Subcutaneous preadipocyte (primary cell): Measurements from ENCODE around the gene SNAPC2. TPM values are rescaled to one million over a fixed set of nuclear protein-coding genes. Genes with fewer than 3 reads are reported as not detected.

Source experiments
- total RNA-seq: library from RNA; depleted of rRNA; stranded (reverse); fragments of >200 nt; gene quantifications from 2 replicates; pipeline ENCODE4 v1.2.3, GENCODE V29; 2012

Gene SNAPC2, protein sequence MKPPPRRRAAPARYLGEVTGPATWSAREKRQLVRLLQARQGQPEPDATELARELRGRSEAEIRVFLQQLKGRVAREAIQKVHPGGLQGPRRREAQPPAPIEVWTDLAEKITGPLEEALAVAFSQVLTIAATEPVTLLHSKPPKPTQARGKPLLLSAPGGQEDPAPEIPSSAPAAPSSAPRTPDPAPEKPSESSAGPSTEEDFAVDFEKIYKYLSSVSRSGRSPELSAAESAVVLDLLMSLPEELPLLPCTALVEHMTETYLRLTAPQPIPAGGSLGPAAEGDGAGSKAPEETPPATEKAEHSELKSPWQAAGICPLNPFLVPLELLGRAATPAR
- 27.4 and 31.6 TPM in 2 replicates for total RNA-seq

DNA sequence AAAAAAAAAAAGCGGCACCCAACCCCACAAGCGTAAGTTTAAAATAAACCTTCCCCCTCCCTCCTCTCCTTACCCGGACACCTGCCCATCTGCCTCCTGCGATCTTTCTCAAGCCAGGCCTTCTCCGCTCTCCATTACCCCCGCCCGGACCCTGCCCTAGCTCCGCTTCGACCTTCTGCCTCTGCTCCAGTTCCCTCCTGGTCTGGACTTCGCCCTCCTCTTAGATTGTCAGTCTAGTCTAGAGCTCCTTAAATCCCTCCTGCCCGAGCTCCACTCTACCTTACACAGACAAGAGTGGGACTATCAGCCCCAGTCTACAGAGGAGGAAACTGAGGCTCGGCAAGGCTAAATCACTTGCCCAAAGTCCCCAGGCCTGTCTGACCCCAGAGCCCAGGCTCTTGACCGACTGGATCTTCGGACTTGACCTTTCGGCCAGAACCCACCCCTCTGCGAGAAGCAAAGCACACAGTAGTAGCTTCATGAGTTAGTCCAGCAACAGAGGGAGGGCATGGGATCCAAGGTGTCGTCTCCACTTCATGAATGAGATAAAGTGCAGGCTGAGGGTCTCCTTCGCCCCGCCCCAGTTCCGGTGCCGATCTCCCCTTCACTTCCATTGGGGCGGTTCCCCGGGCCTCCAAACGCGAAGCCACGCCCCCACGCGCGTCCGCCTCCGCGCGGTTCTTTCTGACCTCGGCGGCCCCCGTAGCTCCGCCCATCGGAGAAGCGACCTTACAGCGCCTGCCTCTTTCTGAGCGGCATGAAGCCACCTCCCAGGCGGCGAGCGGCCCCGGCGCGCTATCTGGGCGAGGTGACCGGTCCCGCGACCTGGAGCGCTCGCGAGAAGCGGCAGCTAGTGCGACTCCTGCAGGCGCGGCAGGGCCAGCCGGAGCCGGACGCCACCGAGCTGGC lies at the start of gene SNAPC2:
Gene SNAPC2 (plus strand): TSS at position 729 of the 909 bp plus-strand sequence. CDS start 29 bp downstream, at position 758.

GRCh38 chr19:7874076-7874896 lies 45.9 kb upstream of the SNAPC2 start, which contains the start of gene PRR36:
TSS of gene PRR36 (minus strand) at chr19:7874390. CDS start at chr19:7873689, 701 bp downstream.

GRCh38 chr19:7888145-7888825 lies 31.9 kb upstream of the SNAPC2 start, which contains the start of gene LRRC8E:
TSS of gene LRRC8E (plus strand) at chr19:7888510. CDS start at chr19:7895604, 7,094 bp downstream.

DNA sequence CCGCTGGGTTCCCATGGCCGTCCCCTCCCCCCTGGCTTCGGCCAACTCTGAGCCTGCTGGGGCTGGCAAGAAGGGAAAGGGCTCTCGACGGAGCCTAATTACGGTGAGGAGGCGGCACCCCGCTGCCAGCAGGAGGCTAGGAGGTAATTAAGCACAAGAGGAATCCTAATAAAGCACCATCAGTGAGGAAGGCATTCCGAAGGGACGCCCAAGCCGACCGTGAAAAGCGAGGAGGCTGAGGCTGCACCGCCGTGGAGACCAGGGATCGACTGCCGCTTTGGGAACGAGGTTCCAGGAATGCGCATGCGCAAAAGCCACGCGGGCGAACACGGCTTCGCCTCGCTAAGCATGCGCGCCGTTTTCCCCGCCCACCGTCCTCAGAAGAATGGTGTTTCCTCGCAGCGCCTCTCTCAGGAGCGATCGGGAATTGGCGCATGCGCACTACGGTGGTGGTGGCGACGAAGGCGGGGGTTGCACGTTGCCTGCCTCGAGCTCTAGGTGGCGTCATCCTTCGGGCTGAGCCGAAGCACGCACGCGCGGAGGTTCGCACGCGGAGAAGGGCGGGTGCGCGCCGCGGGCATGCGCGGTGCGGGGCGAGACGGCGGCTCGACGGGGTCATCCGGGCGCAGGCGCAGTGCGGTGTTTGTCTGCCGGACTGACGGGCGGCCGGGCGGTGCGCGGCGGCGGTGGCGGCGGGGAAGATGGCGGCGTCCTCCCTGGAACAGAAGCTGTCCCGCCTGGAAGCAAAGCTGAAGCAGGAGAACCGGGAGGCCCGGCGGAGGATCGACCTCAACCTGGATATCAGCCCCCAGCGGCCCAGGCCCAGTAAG lies 16.7 kb upstream of the SNAPC2 start, which contains the start of gene MAP2K7:
Gene MAP2K7 (plus strand): TSS at position 634 of the 830 bp plus-strand sequence. CDS start 68 bp downstream, at position 702.

DNA sequence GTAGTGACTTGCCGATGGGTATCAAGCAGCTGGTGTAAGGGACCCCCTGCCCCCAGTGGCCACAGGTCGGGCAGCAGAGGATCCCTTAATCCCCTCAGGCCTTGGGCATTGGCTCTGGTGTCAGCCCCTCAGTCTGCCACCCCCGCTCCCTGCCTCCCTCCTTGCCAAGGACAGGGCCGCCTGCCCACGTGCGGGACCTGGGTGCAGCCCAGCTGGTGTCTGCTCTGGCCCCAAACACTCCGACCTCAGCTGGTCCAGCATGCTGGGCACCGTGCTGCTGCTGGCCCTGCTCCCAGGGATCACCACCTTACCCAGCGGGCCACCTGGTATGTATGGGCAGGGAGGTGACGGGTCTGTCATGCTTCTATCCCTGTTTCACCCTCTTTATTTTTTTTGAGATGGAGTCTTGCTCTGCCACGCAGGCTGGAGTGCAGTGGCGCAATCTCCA lies 5.5 kb upstream of the SNAPC2 start, which contains the start of gene TGFBR3L:
Gene TGFBR3L (plus strand): TSS at position 233 of the 448 bp plus-strand sequence.

DNA sequence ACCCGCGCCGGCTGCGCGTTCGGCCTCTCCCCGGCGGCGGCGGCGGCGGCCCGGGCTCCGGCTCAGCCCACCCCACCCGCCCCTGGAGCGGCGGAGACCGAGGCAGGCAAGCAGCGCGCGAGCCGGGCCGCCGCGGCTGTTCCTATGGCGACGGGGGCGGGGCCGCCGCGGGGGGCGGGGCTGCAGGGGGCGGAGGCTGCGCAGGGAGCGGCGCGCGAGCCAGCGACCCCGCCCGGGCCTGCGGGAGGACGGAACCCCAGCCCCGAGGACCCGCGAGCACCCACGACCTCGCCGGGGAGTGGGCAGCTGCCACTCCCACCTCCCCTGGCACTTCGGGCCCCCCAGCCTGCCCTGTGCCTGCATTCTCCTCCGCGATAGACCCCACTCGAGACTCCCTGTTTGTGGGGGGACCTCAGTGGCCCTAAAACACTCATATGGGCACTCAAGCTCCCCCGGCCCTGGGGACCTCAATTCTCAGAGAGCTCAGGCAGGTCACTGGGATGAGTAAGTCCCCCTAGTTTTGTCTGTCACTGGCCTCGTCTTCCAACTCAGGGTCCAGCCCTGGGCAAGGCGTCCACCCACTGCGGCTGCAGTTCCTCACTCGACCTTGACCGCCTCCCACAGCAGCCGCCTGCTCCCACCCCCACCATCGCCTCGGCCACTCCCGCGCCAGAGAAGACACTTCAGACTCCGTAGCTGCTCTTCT lies 6.0 kb downstream of the SNAPC2 start, which contains the start of gene CTXN1:
Gene CTXN1 (minus strand): TSS at position 115 of the 706 bp plus-strand sequence. CDS start 597 bp downstream, outside the sequence.

DNA sequence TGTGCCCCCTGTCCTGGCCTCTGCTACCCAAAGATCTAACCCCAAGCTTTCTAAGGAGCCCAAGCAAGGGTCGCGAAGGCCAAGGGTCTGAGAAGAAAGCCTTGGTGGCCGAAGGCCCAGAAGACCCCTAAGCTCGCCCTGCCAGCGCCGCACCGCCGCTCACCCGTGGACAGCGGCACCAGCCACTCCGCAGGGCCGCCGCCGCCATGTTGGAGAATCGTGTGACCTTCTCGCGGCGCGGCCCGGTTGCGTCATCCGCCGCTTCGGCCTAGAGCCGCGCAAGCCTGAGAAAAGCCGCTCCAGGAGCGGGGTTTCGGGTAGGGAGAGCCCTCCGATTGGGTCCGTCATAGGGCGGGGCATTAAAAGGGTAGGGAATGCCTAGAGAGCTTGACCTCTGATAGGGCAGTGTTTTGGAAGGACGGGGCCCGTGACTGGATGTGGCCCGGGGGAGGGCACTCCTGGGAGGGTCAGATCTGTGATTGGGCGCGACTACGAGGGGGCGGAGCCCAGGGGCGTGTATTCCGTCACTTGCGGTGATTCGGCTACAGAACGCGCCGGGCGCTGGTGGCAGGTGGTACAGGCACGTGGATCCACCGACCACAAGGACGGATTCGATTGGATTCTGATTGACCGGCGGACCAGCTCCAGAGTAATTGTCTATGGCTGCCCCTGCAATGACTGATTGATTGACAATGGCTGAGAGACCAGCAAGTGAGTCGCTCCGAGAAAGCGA lies 23.5 kb downstream of the SNAPC2 start, which contains the start of gene TIMM44:
Gene TIMM44 (minus strand): TSS at position 223 of the 733 bp plus-strand sequence. CDS start 15 bp downstream, at position 208.

Other genes starting within 250 kb of the SNAPC2 start
- not detected in 2 replicates for gene MCEMP1, start 243.2 kb upstream of the SNAPC2 start, total RNA-seq
- gene TRAPPC5, start 239.5 kb upstream of the SNAPC2 start, total RNA-seq, result 16.6 and 24.3 TPM in 2 replicates
- gene FCER2, start 218.2 kb upstream of the SNAPC2 start, total RNA-seq, result not detected in 2 replicates
- gene CLEC4G, start 188.2 kb upstream of the SNAPC2 start, total RNA-seq, result not detected in 2 replicates
- not detected in 2 replicates for gene CD209, start 172.8 kb upstream of the SNAPC2 start, total RNA-seq
- gene CLEC4M, start 157.1 kb upstream of the SNAPC2 start, total RNA-seq, result not detected in 2 replicates
- gene EVI5L, start 90.1 kb upstream of the SNAPC2 start, total RNA-seq, result 19.5 and 19.7 TPM in 2 replicates
- not detected in 2 replicates for gene PRR36, start 45.9 kb upstream of the SNAPC2 start, total RNA-seq
- 5.1 and 6.2 TPM in 2 replicates for gene LRRC8E, start 31.8 kb upstream of the SNAPC2 start, total RNA-seq
- gene MAP2K7, start 16.5 kb upstream of the SNAPC2 start, total RNA-seq, result 8.5 and 14.1 TPM in 2 replicates
- 0.37 and 0.78 TPM in 2 replicates for gene TGFBR3L, start 5.5 kb upstream of the SNAPC2 start, total RNA-seq
- 0.73 and 0.78 TPM in 2 replicates for gene CTXN1, start 5.8 kb downstream of the SNAPC2 start, total RNA-seq
- 51.6 and 53.3 TPM in 2 replicates for gene TIMM44, start 23.3 kb downstream of the SNAPC2 start, total RNA-seq
- gene ELAVL1, start 85.3 kb downstream of the SNAPC2 start, total RNA-seq, result 22.4 and 40.3 TPM in 2 replicates
- gene CCL25, start 132.4 kb downstream of the SNAPC2 start, total RNA-seq, result not detected in 2 replicates
- not detected in 2 replicates for gene FBN3, start 229.3 kb downstream of the SNAPC2 start, total RNA-seq